GM10248 (cell line): Measurements from ENCODE around the gene SERGEF.

Experiments used
- CTCF ChIA-PET: fragments of 300-600 bp; sonication (Branson Sonifier 250); formaldehyde crosslinking; extraction: SDS; loops from one replicate; lab custom pipeline; 2021; ENCODE audit warnings: antibody characterized with exemption; lab: Yijun Ruan, JAX
- POLR2A ChIA-PET: fragments of 350-650 bp; sonication (Branson Sonifier 250); formaldehyde crosslinking; extraction: SDS; loops from one replicate; lab custom pipeline; 2020; ENCODE audit warnings: antibody characterized with exemption; lab: Yijun Ruan, JAX
- DNase-seq: peaks from one replicate; pipeline ENCODE4 v3.0.0; 2012; ENCODE audit errors: extremely low spot score
- TF ChIP-seq, protein P1 (sequence below): IDR thresholded peaks from 2 replicates; pipeline ENCODE4 v1.5.1; 2012; ENCODE audit warnings: mild to moderate bottlenecking, low read depth; ENCODE audit errors: extremely low read depth, missing control alignments, control extremely low read depth

The SERGEF gene

GRCh38 chr11:17822401-17822781, 190.5 kb downstream of the SERGEF start:
- ChIA-PET POLR2A (no interaction called here), CTCF (no interaction called here)
- TF ChIP-seq, protein P1, sequence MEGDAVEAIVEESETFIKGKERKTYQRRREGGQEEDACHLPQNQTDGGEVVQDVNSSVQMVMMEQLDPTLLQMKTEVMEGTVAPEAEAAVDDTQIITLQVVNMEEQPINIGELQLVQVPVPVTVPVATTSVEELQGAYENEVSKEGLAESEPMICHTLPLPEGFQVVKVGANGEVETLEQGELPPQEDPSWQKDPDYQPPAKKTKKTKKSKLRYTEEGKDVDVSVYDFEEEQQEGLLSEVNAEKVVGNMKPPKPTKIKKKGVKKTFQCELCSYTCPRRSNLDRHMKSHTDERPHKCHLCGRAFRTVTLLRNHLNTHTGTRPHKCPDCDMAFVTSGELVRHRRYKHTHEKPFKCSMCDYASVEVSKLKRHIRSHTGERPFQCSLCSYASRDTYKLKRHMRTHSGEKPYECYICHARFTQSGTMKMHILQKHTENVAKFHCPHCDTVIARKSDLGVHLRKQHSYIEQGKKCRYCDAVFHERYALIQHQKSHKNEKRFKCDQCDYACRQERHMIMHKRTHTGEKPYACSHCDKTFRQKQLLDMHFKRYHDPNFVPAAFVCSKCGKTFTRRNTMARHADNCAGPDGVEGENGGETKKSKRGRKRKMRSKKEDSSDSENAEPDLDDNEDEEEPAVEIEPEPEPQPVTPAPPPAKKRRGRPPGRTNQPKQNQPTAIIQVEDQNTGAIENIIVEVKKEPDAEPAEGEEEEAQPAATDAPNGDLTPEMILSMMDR = no peak
- DNase-seq = no peak

DNA sequence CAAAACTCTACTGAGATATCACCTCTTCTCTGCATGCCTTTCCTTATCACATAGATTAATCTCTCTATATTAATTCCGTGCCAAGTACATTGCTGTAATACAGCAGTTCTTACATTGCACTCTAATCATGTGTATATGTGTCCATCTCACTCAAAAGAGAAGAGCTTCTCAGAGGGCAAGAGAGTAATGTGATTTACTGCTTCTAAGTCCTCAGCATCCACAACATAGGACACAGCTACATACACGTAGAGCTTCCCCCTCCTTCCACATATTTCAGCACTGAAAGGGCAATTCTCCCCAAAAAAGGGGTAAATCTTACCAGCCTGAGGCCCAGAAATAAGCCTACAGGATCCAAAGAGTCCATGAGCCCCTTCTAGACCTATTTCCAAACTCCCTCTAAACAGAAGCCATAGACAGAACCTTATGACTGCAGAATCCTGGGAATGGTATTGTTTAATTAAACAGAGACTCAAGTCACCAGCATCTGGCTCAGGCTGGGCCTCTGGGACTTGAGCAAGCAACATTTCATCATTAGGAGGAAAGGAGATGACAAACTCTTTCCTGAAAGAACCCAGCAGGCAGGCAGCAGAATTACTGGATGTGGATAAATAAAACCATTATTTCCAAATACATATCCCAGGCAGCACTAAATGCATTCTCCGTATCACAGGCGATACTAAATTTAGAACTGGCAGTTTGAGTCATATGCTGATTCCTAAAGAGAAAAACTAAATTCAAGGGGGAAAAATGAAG, 191.0 kb downstream of the SERGEF start:
- DNase-seq = no peak
- CTCF ChIA-PET = no interaction called here

GRCh38 chr11:17816232-17816931, 196.5 kb downstream of the SERGEF start:
- no peak for DNase-seq
- ChIA-PET POLR2A (no interaction called here), CTCF (interaction anchor here (1.0 to 2.6 kb wide), 2 partner anchors 25 to 48 kb away, joined by 3 to 7 read pairs; no protein-coding TSS in a partner anchor)
- TF ChIP-seq, protein P1 = no peak

More for the DNA sequence above, 191.0 kb downstream of the SERGEF start:
- TF ChIP-seq, protein P1 = no peak
- POLR2A ChIA-PET = no interaction called here

- TF ChIP-seq, protein P1 = no peak
- DNase-seq = no peak
- ChIA-PET CTCF (interaction anchor here (0.8 kb wide), 1 partner anchor 22 kb away, joined by 3 read pairs; no protein-coding TSS in a partner anchor), POLR2A (no interaction called here)
Measured at GRCh38 chr11:17814546-17814945, 198.3 kb downstream of the SERGEF start.

DNA sequence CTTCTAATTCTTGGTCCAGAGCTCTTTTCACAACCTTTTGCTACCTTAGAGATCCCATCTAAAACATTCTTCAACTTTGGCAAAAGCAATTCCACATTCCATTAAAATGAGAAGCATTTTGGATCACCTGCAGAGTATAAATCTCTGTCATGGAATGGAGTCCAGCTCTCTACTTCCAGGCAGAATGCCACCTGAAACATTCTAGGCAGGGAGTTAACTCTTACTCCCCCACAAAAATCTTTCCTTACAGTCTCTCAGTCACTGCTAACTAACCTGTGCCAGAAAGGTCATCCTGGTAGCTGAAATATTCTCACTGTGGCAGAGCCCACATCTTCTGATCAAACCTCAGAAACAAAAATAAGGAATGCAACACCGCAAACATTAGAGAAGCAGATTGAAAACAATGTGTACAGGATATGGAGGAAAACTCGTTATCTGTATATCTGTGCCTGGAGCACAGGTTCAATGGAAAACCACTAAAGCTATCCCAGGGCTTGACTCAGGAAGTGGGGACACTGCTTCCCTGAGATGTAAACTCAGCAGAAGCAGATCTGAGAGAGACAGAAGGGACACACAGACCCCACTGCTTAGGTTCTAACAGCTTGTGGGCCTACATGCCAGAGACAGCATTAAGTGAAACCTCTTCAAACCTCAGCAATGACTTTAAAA, 199.3 kb downstream of the SERGEF start:
- POLR2A ChIA-PET = no interaction called here
- DNase-seq = no peak
- TF ChIP-seq, protein P1 = no peak
- CTCF ChIA-PET = interaction anchor here (0.9 to 1.4 kb wide), 6 partner anchors 10 to 29 kb away, joined by 3 to 6 read pairs (median 3); no protein-coding TSS in a partner anchor

- CTCF ChIA-PET = interaction anchor here (0.9 to 1.4 kb wide), 5 partner anchors 10 to 30 kb away, joined by 3 to 6 read pairs (median 3); no protein-coding TSS in a partner anchor
- TF ChIP-seq, protein P1 = no peak
- POLR2A ChIA-PET = no interaction called here
- no peak for DNase-seq
Measured at GRCh38 chr11:17812865-17813187, 200.0 kb downstream of the SERGEF start.
